Vagina (tissue), 2 donors: ENCODE measurements around the gene ARHGAP31. TPM values are rescaled to one million over a fixed set of nuclear protein-coding genes. Genes with fewer than 3 reads are reported as not detected.

Experiments used
- DNase-seq, 2 donors: peaks; one replicate each; pipeline ENCODE4 v3.0.0-alpha.2; 2017; ENCODE audit errors: extremely low spot score in 2 of 2
- H3K27ac ChIP-seq: fragments of 200-600 bp; sonication (generic); one replicate; pipeline ENCODE4 v1.5.1; 2019
- H3K27me3 ChIP-seq: fragments of 200-600 bp; sonication (generic); one replicate; pipeline ENCODE4 v1.5.1; 2019
- H3K36me3 ChIP-seq, 2 donors: fragments of 200-600 bp; sonication (generic); one replicate each; pipeline ENCODE4 v1.5.1; 2017 to 2019
- H3K4me1 ChIP-seq: fragments of 200-600 bp; sonication (generic); one replicate; pipeline ENCODE4 v1.5.1; 2019
- H3K4me3 ChIP-seq, 2 donors: fragments of 200-600 bp; sonication (generic); 1 replicate in 1 of 2; 2 replicates in 1 of 2; pipeline ENCODE4 v1.5.1; 2016 to 2019
- H3K9me3 ChIP-seq: fragments of 200-600 bp; sonication (generic); one replicate; pipeline ENCODE4 v1.5.1; 2019
- CTCF ChIP-seq, 3 experiments: fragments of 450-650 bp in 2 of 3; fragments of 200-600 bp in 1 of 3; sonication (generic) in 1 of 3; IDR thresholded peaks; one replicate each; pipeline ENCODE4 v1.5.1; 2017 to 2019; ENCODE audit warnings: antibody characterized with exemption in 3 of 3, mild to moderate bottlenecking in 2 of 3, moderate library complexity in 2 of 3
- POLR2A ChIP-seq, 2 donors: fragments of 450-650 bp; IDR thresholded peaks; one replicate each; pipeline ENCODE4 v1.6.1; 2017; ENCODE audit warnings: antibody characterized with exemption in 2 of 2, mild to moderate bottlenecking in 2 of 2, moderate library complexity in 2 of 2
- POLR2AphosphoS5 ChIP-seq, 2 donors: sonication (generic); formaldehyde crosslinking; IDR thresholded peaks; one replicate each; pipeline ENCODE4 v1.9.0; 2017; ENCODE audit warnings: antibody characterized with exemption in 2 of 2, mild to moderate bottlenecking in 2 of 2, low read depth in 1 of 2; ENCODE audit not compliant: insufficient read depth in 1 of 2
- intact Hi-C: fragments of 100-400 bp; cut with DNase I; formaldehyde crosslinking; loops from one replicate; pipeline ENCODE4 v1.15.1; 2023
- total RNA-seq: library from RNA; depleted of rRNA; stranded (reverse); fragments of >200 nt; gene quantifications from one replicate; pipeline ENCODE4 v1.2.3, GENCODE V29; 2016

Gene ARHGAP31
- total RNA-seq, 1 donor from 2014 or later, result 13.0 TPM

- peaks cover 6 to 54% of the 10 kb centered on the region in 2 donors for H3K36me3 ChIP-seq
- no peak for DNase-seq
- intact Hi-C loops, result no loop called here
- peaks cover 28% of the 10 kb centered on the region for H3K9me3 ChIP-seq
- H3K4me1 ChIP-seq, result no peaks in the 10 kb centered on the region
- H3K4me3 ChIP-seq, result no peak overlapping the region
- H3K27me3 ChIP-seq, result no peaks in the 10 kb centered on the region
- TF ChIP-seq CTCF (IDR thresholded peaks at IDR 0.05) (no peak), POLR2A (IDR thresholded peaks at IDR 0.05) (no peak), POLR2AphosphoS5 (IDR thresholded peaks at IDR 0.05; ENCODE audit: insufficient read depth in 1 of 2, low read depth in 1 of 2) (no peak)
- H3K27ac ChIP-seq, result no peak overlapping the region
These were observed 134.4 kb downstream of the ARHGAP31 start for GRCh38 chr3:119428538-119428937.

GRCh38 chr3:119433613-119434325 is 139.6 kb downstream of the ARHGAP31 start:
- no peak for DNase-seq
- TF ChIP-seq CTCF (IDR thresholded peaks at IDR 0.05) (no peak), POLR2AphosphoS5 (IDR thresholded peaks at IDR 0.05; ENCODE audit: insufficient read depth in 1 of 2, low read depth in 1 of 2) (no peak), POLR2A (IDR thresholded peaks at IDR 0.05) (no peak)
- Histone ChIP-seq H3K4me1 (no peaks in the 10 kb centered on the region), H3K27me3 (no peaks in the 10 kb centered on the region), H3K4me3 (no peak overlapping the region), H3K36me3 (peaks cover 14 to 90% of the 10 kb centered on the region in 2 donors), H3K27ac (no peak overlapping the region), H3K9me3 (peaks cover 6% of the 10 kb centered on the region)
- intact Hi-C loops, result no loop called here

GRCh38 chr3:119434703-119435102 is 140.5 kb downstream of the ARHGAP31 start:
- no peak overlapping the region for H3K27ac ChIP-seq
- H3K27me3 ChIP-seq, result no peaks in the 10 kb centered on the region
- H3K4me3 ChIP-seq, result no peak overlapping the region
- H3K4me1 ChIP-seq, result no peaks in the 10 kb centered on the region
- H3K9me3 ChIP-seq, result no peaks in the 10 kb centered on the region
- H3K36me3 ChIP-seq, result peaks cover 14 to 83% of the 10 kb centered on the region in 2 donors
- no peak for DNase-seq
- TF ChIP-seq POLR2A (IDR thresholded peaks at IDR 0.05) (no peak), CTCF (IDR thresholded peaks at IDR 0.05) (no peak), POLR2AphosphoS5 (IDR thresholded peaks at IDR 0.05; ENCODE audit: insufficient read depth in 1 of 2, low read depth in 1 of 2) (no peak)
- intact Hi-C loops, result no loop called here

GRCh38 chr3:119436977-119437376 is 142.8 kb downstream of the ARHGAP31 start:
- Histone ChIP-seq H3K4me3 (no peak overlapping the region), H3K4me1 (no peaks in the 10 kb centered on the region), H3K9me3 (no peaks in the 10 kb centered on the region), H3K36me3 (peaks cover 11 to 74% of the 10 kb centered on the region in 2 donors), H3K27me3 (no peaks in the 10 kb centered on the region), H3K27ac (no peak overlapping the region)
- no peak for TF ChIP-seq POLR2A (IDR thresholded peaks at IDR 0.05)
- intact Hi-C loops, result no loop called here
- DNase-seq, result no peak

GRCh38 chr3:119437691-119438258 is 143.6 kb downstream of the ARHGAP31 start:
- Histone ChIP-seq H3K27me3 (no peaks in the 10 kb centered on the region), H3K9me3 (no peaks in the 10 kb centered on the region), H3K4me1 (no peaks in the 10 kb centered on the region), H3K36me3 (peaks cover 9 to 75% of the 10 kb centered on the region in 2 donors), H3K4me3 (no peak overlapping the region), H3K27ac (no peak overlapping the region)
- DNase-seq, result no peak
- intact Hi-C loops, result no loop called here
- TF ChIP-seq CTCF (IDR thresholded peaks at IDR 0.05) (no peak), POLR2A (IDR thresholded peaks at IDR 0.05) (no peak), POLR2AphosphoS5 (IDR thresholded peaks at IDR 0.05; ENCODE audit: insufficient read depth in 1 of 2, low read depth in 1 of 2) (no peak)
